Epithelial cell of prostate (primary cell): ENCODE data around the gene PTRHD1.

Experiments
- DNase-seq: peaks from one replicate; pipeline ENCODE4 v3.0.0-alpha.2; 2011; ENCODE audit warnings: low read depth, low spot score
- H3K27ac ChIP-seq: fragments of 450-650 bp; 2 replicates; pipeline ENCODE4 v1.5.1; 2017; ENCODE audit warnings: mild to moderate bottlenecking

The PTRHD1 gene

DNA sequence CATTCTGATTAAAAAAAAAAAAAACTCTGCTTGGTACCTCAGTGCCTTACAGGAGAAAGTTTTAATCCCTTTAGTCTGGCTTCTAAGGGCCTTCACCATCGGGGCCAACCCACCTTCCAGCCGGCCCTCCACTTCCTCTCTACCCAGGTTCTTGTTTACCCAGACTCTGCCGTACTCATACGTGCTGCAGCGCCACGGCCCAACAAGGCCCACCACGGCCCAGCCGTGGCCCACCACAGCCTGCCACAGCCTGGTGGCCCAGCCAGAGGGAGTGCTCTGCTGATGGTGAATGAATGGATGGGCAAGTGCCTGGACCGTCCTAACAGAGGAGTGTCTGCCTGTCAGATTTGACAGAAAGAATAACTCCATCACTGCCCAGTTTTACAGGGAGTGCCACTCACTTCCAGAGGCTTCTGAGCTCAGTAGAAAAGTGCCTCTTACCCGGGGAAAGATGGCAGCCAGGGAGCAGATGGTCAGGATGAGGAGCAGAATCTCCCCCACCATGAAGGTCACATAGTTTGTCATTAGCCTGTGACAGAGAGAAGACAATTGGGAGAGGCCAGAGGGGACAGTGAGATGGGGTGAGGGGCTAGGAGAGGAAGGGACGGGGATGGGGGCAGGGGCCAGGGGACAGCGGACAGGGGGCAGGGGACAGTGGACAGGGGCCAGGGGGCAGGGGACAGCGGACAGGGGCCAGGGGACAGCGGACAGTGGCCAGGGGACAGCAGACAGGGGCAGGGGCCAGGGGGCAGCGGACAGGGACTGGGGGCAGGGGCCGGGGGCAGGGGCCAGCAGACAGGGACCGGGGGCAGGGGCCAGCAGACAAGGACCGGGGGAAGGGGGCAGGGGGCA is 38.3 kb upstream of the PTRHD1 start:
- H3K27ac ChIP-seq = no peak overlapping the region
- DNase-seq = no peak

- DNase-seq = no peak
- H3K27ac ChIP-seq = no peak overlapping the region
Observed at GRCh38 chr2:24830786-24831185, 37.6 kb upstream of the PTRHD1 start.

GRCh38 chr2:24830351-24830750 is 37.2 kb upstream of the PTRHD1 start:
- H3K27ac ChIP-seq = no peak overlapping the region
- DNase-seq = no peak

DNA sequence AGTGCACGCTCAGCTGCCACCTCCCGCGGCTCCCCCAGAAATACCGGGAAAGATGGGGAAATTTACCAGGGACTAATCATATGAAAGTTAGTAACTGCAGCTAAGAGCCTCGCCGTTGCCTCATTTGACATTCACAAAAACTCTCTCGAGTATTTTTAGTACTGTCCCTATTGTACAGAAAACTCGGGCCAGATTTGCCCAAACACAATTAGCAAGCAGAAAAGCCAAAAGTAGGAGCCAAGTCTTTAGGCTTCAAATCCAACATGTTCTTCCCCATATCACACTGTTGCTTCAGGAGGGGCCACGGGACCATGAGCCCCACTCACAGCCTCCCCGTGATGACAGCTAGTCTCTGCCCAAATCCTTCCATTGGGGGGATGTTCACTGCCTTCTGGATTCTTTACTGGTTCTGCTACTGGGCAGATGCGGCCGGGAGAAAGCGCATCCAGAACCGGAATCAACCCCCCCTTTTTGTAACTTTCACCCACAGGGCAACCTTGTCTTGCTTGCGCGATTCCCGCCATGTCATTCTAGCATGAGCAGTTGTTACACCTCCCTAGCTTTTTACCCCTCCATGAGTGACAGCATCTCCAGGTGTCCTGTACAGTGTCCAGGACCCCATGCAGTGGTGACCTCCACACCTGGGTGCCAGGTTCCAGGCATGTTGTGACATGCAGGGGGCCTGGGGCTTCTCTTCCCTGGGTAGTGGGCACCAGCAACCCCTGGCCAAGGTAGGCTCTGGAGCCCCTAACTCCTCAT is 35.2 kb upstream of the PTRHD1 start:
- no peak overlapping the region for H3K27ac ChIP-seq
- no peak for DNase-seq

DNA sequence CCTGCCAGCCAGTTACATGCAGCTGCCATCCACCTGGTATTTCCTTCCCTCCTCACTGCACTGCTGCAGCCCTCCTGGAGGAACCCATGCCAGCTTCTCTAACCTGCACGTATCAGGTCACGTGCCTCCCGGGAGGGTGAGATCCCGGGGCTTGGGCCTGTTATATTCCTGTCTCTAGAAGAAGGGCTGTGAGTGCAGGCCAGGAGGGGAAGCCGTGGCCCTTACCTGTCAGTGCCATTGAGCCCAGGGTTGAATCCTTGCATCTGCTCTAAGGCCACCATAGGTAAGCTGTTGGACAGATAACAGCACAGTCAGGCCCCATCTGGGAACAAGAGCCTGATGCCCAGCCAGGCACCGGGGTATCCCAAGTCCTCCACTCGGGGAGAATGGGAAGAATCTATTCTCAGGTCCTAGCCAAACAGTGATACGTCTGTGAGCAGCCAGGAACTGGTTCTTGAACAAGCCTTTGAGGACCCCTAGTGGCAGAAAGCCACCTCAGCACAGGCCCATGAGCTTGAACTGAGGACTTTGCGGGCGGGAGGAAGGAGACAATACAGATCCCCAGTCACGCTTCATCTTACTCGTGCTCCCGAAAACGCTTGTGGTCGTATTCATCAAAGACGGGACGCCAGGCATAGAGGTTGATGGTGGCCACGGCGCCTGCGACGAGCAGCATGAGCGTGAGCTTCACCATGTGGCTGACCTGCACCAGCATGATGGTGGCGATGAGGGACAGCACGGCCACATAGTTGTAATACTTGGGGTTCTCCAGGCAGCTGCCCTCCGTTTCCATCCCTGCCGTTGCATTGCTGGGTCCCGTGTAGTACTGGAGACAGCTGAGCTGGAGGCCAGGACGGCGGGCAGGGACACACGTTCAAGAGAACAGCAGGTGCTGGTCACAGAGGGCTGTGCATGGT is 34.4 kb upstream of the PTRHD1 start:
- H3K27ac ChIP-seq = no peak overlapping the region
- peak; percentile 39 for DNase-seq

DNA sequence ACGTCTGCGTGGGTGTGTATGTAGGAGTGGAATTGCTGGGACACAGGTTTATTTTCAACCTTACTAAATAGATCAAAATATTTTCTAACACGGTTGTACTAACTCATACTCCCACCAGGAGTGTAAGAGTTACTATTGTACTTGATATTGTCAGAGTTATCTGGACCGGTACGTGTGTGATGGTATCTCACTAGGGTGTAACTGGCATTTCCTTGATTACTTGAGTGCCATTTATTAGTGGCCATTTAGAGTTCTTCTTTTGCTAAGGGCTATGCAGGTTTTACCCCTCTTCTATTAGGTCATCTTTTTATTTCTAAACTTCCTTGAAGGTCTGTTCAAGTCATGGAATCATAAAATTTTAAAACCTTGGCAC is 33.6 kb upstream of the PTRHD1 start:
- H3K27ac ChIP-seq = peak overlapping the region; percentile 36
- no peak for DNase-seq

DNA sequence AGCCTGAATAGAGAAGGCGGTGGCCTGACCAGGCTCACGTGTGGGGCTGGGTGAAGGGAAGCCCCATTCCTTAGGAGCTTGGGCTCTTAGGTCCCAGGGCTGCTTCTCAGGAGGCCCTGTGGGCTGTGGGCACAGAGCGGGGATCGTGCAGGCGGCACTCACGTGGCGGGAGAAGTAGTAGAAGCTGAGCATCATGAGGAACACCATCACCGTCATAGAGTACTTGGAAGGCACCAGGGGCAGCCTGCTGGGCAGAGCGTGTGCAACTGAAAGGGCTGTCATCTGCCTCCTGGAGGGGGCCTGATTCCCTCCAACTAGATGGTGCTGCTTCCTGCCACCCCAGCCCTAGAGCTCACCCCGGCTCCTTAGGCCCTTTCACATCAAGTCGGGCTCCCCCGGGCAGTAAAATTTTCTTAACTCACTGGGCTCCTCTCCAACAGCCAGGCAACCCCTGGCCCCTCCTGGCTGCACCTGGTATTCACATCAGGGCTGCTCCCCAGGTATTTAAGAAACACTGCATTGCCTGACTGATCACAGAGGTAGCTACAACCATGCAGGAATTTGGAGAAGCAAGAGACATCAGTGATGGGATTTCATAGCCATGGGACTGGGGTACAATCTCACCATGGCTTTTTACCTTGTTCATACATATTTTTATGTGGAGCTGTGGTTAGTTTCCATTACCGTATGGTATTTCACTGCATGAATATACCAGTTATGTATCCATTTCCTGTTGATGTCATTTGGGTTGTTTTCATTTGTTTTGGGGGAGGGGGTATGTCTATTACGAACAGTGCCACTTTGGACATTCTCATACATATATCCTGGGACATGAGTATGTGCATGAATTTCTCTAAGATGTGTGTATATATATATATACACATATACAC is 32.9 kb upstream of the PTRHD1 start:
- DNase-seq = no peak
- peak overlapping the region; percentile 36 for H3K27ac ChIP-seq

DNA sequence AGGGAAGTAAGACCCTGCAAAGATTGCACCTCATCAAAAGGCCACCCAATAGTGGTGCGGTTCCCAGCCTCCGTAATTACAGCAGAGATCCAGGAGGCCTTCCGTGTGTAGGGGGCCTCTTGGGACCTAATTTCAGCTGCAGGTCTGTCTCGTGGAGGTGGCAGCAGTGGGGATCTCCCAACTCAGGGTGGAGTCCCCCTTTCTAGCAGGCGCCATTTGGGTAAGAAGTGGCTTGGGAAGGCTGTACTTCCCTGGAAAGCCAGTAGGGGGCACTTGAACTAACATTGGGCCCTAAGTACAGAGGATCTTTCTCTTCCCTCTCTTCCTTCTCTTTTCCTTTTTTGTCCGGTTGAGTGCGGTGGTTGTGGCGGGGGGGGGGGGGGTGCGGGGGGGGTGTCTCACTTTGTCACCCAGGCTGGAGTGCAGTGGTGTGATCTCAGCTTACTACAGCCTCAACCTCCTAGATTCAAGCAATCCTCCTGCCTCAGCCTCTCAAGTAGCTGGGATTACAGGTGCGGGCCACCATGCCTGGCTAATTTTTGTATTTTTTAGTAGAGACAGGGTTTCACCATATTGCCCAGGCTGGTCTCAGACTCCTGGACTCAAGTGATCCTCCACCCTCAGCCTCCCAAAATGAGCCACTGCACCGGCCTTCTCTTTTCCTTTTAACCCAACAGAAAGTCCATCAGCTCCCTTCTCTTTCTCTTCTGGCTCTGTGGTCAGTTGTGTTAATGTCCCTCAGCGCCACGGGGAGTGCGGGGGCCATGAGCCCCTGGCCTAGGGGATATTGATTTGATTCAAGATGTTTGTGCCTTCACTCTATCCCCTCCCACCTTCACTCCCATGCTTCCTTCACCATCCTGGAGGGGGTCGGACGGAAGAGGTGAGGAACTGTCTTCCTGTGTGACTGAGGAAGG is 32.0 kb upstream of the PTRHD1 start:
- DNase-seq = no peak
- no peak overlapping the region for H3K27ac ChIP-seq

DNA sequence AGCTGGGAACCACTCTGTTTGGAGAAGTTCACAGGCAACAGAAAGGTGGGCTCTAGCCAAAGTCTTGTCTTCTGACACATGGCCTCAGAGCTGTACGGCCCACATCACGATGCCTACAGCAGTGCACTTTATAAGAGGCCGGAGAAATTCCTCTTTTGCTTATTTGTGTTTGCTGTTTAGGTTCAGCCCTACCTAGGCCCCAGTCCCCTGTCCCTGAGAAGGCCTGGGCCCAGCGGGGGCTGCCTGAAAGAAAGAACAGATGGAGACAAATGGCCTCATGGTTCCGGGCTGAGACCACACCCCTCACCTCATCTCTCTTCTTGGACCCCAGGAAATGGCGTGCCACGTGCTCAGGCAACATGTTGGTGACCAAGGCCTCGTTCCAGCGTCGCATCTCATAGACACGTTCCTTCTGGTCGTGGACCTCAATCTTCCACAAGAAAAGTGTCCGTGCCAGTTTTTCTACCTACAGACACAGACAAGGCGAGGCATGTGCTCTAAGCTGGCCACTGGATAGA is 30.9 kb upstream of the PTRHD1 start:
- H3K27ac ChIP-seq = no peak overlapping the region
- no peak for DNase-seq

DNA sequence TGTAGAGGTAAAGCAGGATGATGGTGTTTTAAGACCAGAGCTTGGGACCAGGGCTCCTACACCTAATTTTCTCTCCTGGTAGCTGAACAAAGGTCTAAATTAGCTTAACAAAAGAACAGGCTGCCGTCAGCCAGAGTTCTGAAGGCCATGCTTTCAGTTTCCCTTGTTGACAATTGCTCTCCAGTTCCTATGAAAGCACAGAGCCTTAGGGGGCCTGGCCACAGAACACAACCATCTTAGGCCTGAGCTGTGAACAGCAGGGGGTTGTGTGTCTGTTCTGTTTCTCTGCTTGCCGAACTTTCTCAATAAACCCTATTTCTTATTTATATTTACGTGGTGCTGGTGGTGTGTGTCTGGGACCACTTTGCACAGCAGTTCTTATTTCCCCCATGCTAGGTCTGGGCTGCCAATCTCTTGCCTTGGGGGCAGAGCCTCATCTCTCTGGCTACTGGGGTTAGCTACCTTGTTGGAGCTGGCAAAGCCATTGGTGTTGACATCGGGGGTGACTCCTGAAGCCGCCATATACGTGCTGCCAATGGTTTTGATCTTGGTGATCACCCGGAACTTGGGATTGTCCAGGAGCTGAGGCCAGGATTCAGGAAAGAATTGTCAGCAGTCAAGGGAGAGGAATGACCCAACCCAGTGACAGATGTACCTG is 29.0 kb upstream of the PTRHD1 start:
- H3K27ac ChIP-seq = no peak overlapping the region
- no peak for DNase-seq

DNA sequence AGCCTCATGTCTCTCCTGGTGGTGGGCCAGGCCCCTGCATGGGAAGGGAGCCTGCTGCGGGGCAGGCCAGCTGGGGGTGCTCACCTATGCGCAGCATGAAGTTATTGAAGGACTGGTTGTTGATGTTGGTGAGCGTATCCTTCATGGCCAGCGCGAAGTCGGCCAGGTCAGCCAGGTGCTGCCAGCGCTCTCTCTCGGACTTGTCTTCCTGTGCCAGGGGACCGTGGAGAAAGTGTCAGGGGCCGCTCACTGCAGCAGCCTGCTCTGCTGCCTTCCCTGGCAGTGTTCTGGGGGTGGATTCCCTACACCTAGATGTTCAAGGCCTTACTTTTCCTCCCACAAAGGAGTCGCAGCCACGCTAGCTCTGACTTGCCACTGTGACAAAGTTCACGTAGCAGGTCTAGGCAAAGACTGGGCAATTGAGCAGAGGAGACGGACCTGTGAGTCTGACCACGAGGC is 28.3 kb upstream of the PTRHD1 start:
- no peak for DNase-seq
- H3K27ac ChIP-seq = no peak overlapping the region

DNA sequence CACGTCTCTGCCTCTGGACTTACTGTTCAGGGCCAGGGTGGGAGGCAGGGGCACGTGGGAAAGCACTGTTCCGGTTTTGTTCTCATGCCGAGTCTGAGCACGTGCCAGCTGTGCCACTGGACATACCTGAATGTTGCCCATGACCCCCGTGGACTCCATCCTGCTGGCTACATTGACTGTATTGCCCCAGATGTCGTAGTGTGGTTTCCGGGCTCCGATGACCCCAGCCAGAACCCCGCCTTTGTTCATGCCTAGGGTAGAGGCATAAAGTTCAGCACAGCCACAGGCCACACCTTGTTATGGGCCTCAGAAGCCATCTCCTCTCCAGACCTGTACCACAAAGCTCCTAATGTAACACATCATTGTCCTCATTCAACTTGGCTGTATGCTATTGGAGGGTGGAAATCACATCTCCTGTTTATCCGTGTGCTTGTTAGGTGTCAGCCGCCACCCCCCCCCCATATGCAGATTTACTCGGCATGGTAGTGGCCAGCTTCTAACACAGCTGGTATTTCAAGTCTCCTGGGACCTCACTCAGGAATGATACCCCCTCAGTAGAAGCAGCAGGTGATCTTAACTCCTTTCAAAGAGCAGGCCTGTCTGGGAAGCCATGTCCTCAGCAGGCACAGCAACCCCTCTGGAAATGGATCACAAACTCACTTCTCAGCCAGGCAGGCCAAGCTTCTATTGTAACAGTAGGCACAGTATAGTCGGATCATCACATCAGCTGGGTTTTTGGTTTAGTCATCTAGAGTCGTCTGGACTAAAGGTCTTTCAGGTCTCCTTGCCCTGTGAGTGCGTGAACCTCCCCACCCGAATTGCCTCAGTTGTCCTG is 27.6 kb upstream of the PTRHD1 start:
- DNase-seq = no peak
- H3K27ac ChIP-seq = no peak overlapping the region

- H3K27ac ChIP-seq = no peak overlapping the region
- DNase-seq = no peak
Observed at GRCh38 chr2:24820175-24820513, 27.0 kb upstream of the PTRHD1 start.

- H3K27ac ChIP-seq = no peak overlapping the region
Observed at GRCh38 chr2:24819442-24820174, 26.4 kb upstream of the PTRHD1 start.

DNA sequence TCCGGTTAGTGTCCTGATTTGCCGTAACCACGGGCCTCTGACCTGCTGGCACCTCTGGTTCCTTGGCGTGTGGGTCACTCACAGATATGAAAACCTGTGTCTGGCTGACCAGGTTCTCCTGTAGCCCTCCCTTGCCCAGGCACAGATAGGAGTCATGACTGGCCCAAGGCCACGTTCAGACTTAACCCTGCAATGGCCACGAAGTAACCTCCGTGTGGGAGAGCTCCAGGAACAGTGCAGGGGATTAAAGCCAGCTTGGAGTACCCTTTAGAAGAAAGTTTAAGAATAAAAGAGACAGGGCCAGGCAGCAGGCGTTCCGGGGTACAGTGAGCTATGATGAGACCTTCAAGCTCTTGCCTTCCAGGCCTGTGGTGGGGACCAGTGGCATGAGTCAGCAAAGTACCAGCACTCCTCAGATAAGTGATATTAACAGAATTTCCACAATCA is 25.6 kb upstream of the PTRHD1 start:
- no peak for DNase-seq
- H3K27ac ChIP-seq = no peak overlapping the region

More at GRCh38 chr2:24819442-24820174, 26.4 kb upstream of the PTRHD1 start:
- no peak for DNase-seq

GRCh38 chr2:24816884-24817283 is 23.7 kb upstream of the PTRHD1 start:
- DNase-seq = no peak
- no peak overlapping the region for H3K27ac ChIP-seq
